Measurements from ENCODE around the gene LCLAT1. TPM values are rescaled to one million over a fixed set of nuclear protein-coding genes. Genes with fewer than 3 reads are reported as not detected.

LCLAT1 gene
- total RNA-seq, 1 donor from 2014 or later, result 21.6 TPM

- Mint-ChIP-seq H3K4me3 (peak overlapping the region; percentile 50), H3K9me3 (no peaks in the 10 kb centered on the region), H3K4me1 (peaks cover 34% of the 10 kb centered on the region), H3K36me3 (no peaks in the 10 kb centered on the region), H3K27ac (peak overlapping the region; percentile 80), H3K27me3 (ENCODE audit: insufficient read depth, low read depth) (peaks cover 7% of the 10 kb centered on the region)
- Histone ChIP-seq H3K36me3 (no peaks in the 10 kb centered on the region), H3K4me2 (peak overlapping the region; percentile 65), H4K20me1 (ENCODE audit: low read depth) (no peaks in the 10 kb centered on the region), H3K9ac (no peak overlapping the region), H3K9me3 (ENCODE audit: low read depth) (no peaks in the 10 kb centered on the region), H3K79me2 (ENCODE audit: low read depth) (no peaks in the 10 kb centered on the region), H3K4me3 (no peak overlapping the region), H3K4me1 (peaks cover 28% of the 10 kb centered on the region), H3K27me3 (no peaks in the 10 kb centered on the region), H3F3A (ENCODE audit: low read depth) (peaks cover 19% of the 10 kb centered on the region), H2AFZ (replicated peaks) (peak overlapping the region; percentile 75), H3K27ac (no peak overlapping the region)
- no peak for TF ChIP-seq EZH2 (IDR thresholded peaks at IDR 0.05)
- no peak for TF ChIP-seq CTCF (IDR thresholded peaks at IDR 0.05)
- DNase-seq (ENCODE audit: low spot score), result peak; percentile 43
Measured at GRCh38 chr2:30421604-30422443, 25.2 kb upstream of the LCLAT1 start.

GRCh38 chr2:30422444-30423040 lies 24.5 kb upstream of the LCLAT1 start:
- peak overlapping the region; percentile 55 for H3K27ac Mint-ChIP-seq
- no peak overlapping the region for H3K27ac ChIP-seq
- H3K4me3 ChIP-seq, result no peak overlapping the region
- H3K36me3 Mint-ChIP-seq, result no peaks in the 10 kb centered on the region
- DNase-seq (ENCODE audit: low spot score), result no peak
- H3K27me3 ChIP-seq, result no peaks in the 10 kb centered on the region
- no peak overlapping the region for H2AFZ ChIP-seq (replicated peaks)
- H3K4me3 Mint-ChIP-seq, result peak overlapping the region; percentile 65
- H3K27me3 Mint-ChIP-seq (ENCODE audit: insufficient read depth, low read depth), result peaks cover 4% of the 10 kb centered on the region
- peaks cover 22% of the 10 kb centered on the region for H3K4me1 ChIP-seq
- no peaks in the 10 kb centered on the region for H3K9me3 ChIP-seq (ENCODE audit: low read depth)
- no peaks in the 10 kb centered on the region for H3K9me3 Mint-ChIP-seq
- no peaks in the 10 kb centered on the region for H3K79me2 ChIP-seq (ENCODE audit: low read depth)
- no peaks in the 10 kb centered on the region for H3K36me3 ChIP-seq
- no peaks in the 10 kb centered on the region for H4K20me1 ChIP-seq (ENCODE audit: low read depth)
- peaks cover 27% of the 10 kb centered on the region for H3K4me1 Mint-ChIP-seq
- no peak overlapping the region for H3K9ac ChIP-seq
- TF ChIP-seq EZH2phosphoT487 (IDR thresholded peaks at IDR 0.05), result no peak
- TF ChIP-seq EZH2 (IDR thresholded peaks at IDR 0.05), result no peak
- no peak for TF ChIP-seq CTCF (IDR thresholded peaks at IDR 0.05)
- H3K4me2 ChIP-seq, result no peak overlapping the region
- peaks cover 12% of the 10 kb centered on the region for H3F3A ChIP-seq (ENCODE audit: low read depth)

GRCh38 chr2:30424231-30424630 lies 22.8 kb upstream of the LCLAT1 start:
- peak overlapping the region; percentile 32 for H3K27ac Mint-ChIP-seq
- H3K36me3 Mint-ChIP-seq, result no peaks in the 10 kb centered on the region
- H3K9me3 Mint-ChIP-seq, result no peaks in the 10 kb centered on the region

More at GRCh38 chr2:30424231-30424630, 22.8 kb upstream of the LCLAT1 start:
- H3K4me1 Mint-ChIP-seq, result peaks cover 26% of the 10 kb centered on the region
- H3F3A ChIP-seq (ENCODE audit: low read depth), result no peaks in the 10 kb centered on the region
- no peak overlapping the region for H2AFZ ChIP-seq (replicated peaks)
- H4K20me1 ChIP-seq (ENCODE audit: low read depth), result no peaks in the 10 kb centered on the region
- TF ChIP-seq CTCF (IDR thresholded peaks at IDR 0.05), result no peak
- H3K4me3 ChIP-seq, result no peak overlapping the region
- H3K9ac ChIP-seq, result no peak overlapping the region
- no peaks in the 10 kb centered on the region for H3K79me2 ChIP-seq (ENCODE audit: low read depth)
- no peak overlapping the region for H3K4me3 Mint-ChIP-seq
- no peak for DNase-seq (ENCODE audit: low spot score)
- no peak overlapping the region for H3K4me2 ChIP-seq
- H3K27me3 Mint-ChIP-seq (ENCODE audit: insufficient read depth, low read depth), result peaks cover 4% of the 10 kb centered on the region
- no peaks in the 10 kb centered on the region for H3K36me3 ChIP-seq
- peaks cover 17% of the 10 kb centered on the region for H3K4me1 ChIP-seq
- no peaks in the 10 kb centered on the region for H3K27me3 ChIP-seq
- no peaks in the 10 kb centered on the region for H3K9me3 ChIP-seq (ENCODE audit: low read depth)
- no peak overlapping the region for H3K27ac ChIP-seq
